HG03103 (cell line): ENCODE measurements around the gene HHEX.
A peak's percentile ranks its signal among the peaks of the same experiment; 100 is the strongest.

ENCODE experiments used
- ATAC-seq: cut with Tn5 transposase; IDR thresholded peaks from one replicate; pipeline ENCODE4 v1.9.1; 2021; ENCODE audit warnings: low read depth; ENCODE audit not compliant: unreplicated experiment

The HHEX gene

DNA sequence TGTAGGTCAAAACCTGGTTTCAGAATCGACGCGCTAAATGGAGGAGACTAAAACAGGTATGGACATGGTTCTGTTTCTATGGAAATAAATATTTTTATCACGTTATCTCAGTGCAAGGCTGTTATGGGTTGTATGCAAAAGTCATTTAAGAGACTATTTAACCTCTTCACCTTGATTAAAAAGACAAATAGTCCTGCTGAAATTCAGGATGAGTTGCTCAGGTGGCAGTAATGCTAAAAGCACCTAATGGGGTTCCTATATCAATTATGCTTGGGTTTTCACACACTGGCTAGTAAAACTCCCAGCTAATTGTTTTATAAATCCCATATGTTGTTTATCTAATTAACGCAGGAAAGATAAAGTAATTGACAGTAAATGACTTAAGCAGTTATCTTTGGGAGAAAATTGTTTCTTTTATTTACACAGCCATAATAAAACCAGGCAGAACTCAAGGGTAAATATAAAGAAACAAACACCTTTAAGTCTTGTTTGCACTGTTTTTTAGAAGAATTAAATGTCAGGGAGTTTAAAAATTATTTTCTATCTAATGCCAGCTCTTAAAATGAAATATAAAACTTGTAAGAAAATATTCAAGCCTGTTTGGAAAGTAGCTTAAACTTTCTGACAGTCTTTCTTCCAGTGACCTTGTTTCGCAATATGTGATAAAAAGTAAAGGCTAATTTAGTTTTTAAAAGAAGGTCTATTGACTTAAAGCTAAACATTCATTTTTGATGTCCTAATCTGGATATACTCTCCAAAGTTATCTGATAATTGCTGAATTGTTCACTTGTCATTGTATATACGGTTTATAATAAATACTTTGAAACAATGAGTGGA, 3.2 kb downstream of the HHEX start:
- ATAC-seq = no peak

DNA sequence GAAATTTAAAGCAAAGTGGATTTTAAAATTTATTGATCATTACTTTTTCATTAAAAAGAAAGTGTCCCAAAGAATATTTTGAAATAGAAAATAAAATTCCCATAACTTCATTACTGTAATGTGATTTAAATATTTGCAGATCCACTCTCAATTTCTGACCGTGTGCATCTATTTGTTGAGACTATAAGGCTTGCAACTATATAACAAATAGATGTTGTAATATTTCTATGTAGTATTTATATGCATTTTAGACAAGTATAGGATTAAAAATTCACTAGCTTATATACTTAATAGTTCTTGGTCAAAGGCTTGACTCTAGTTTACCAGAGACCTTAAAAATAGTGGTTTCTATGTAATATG, 3.8 kb downstream of the HHEX start:
- no peak for ATAC-seq

DNA sequence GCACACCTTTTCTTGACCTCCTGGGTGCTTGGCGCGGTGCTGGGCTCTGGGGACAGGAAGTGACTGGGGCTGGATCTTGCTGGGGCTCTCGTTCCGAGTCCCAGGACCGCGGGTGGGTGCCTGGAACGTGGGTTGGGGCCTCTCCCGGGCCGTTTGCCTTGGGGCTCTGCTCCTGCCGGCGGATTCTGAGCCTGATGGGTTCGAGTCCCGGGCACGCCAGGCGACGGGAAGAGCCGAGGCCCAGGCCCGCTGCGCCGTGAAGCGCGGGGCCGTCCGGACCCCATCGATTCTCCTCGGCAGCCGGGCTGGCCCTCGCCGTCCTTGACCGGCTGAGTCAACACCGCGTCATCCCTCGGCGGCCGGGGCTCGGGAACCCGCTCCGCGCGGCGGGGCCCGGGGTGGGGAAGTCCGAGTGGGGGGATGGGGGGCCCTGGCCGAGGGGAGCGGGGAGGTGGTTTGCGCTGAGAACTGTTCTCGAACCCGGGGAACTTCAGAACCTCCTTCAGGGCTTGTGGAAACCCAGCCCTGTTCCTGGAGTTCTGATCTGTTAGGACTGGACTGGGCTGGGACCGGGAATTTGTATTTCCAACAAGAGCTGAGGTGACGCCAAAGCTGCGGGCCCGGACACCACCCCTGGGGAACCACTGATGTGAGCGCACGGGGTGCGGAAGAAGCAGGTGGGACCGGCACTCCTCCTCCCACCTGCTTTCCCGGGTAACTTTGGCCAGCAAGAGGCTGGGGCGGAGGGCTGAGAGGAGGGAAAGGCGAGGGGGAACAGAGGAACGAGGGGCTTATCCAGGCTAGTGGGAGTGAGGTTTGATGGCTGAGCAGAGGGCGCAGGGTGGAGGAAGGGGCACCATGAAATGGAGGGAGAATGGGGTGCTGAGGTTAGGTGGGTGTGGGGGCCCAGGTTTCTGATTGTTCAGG, 6.2 kb downstream of the HHEX start:
- no peak for ATAC-seq

GRCh38 chr10:92696606-92697383, 7.0 kb downstream of the HHEX start:
- no peak for ATAC-seq

DNA sequence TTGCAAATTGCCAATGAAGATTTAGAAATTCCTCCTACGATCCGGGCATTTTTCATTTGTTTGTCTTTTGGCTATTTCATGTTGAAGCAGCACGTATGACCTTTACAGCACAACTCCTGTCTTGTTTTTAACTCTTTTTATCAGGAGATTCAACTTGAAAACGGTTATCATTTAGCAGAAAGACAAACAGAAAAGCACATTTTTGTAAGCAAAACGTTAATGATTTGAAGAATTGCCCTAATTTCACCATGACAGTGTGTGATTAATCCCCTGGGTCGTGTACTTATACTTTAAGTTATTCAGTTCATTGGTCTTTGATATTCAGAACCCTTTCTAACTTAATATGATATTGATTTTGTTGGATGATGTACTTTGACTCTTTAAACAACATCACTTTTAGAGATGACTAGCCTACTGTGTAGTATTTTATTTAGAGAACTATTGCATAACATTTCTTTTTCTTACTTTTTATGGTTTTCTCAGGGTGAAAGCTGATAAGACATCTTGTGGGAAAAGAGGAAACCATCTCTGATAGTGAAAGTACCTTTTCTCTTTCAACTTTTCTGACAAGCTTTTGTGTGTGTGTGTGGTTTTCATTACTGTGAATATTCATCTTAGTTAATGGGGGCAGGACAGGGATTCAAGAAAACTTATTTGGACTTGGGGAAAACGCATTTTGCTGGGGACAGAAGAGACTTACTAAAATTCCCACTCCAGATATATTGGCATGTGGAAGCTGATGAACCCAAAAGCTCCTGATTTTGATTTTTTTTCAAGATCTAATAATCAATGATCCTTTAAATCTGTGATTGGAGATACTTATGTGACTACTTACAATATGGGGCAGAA, 8.1 kb downstream of the HHEX start:
- ATAC-seq = no peak

- ATAC-seq = no peak
These were observed 9.4 kb downstream of the HHEX start for GRCh38 chr10:92699193-92699517.

DNA sequence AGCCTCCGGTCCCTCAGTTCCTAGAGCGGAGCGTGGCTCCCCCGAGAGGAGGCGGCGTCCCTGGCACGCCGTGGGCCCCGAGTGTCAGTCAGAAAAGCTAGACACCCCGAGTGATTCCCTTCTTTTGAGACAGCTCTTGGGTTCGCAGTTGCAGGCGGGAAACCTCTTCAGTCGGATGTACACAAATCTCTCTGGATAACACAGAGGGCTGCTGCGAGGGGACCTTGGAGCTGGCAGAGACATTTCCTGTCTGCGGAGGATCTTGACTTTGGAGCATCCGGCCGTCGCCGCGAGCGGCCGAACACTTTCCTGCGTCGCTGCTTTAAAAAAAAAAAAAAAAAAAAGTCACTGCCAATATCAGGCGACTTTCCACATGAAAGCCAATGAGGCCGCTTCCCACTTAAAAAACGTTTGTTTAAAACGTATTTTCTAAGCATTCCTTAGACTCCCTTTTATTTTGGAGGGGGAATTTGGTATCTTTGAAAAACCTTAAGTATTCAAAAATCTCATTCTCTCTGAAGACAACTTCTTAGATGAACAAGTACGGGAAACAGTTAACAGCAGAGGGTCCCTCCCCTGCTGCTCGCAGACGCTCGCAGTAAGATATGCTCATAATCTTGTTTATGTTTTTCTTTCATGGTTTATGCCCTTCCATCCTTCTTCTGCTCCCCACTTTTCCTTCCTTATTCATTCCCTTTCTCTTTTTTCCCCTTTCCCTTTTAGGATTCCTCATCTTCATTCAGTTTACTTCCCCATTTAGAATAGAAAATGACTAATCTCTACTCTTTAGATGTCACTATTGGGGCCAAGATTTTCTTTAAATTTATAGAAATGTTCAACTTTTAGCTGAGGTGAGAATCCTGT, 10.0 kb downstream of the HHEX start:
- ATAC-seq = no peak

DNA sequence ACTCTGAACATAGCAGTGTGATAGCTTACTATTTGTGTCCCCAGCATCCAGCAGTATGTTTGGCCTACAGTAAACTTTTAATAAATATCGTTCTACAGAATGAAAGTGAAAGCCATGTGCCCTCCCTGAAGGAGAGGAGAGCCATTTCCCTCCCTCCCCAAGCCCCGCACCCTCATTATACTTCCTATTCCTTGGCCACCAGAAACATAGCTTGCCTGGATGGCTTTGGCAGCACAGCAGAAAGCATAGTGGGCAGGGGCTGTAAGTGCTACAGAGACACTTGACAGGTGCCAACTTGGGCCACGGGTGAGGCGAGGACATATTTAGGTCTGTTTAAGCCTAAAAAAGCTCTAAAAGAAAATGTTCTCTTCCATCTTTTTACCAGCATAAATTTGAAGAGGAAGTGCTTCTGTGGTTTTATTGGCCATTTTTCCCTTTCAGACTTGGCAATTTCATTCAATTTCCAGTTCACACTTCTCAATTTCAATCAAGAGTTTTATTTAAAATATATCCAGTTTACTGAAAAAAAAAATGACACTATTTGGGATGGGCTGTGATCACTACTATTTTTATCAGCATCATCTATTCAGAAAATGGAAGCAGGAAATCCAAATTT, 12.7 kb downstream of the HHEX start:
- ATAC-seq = no peak

DNA sequence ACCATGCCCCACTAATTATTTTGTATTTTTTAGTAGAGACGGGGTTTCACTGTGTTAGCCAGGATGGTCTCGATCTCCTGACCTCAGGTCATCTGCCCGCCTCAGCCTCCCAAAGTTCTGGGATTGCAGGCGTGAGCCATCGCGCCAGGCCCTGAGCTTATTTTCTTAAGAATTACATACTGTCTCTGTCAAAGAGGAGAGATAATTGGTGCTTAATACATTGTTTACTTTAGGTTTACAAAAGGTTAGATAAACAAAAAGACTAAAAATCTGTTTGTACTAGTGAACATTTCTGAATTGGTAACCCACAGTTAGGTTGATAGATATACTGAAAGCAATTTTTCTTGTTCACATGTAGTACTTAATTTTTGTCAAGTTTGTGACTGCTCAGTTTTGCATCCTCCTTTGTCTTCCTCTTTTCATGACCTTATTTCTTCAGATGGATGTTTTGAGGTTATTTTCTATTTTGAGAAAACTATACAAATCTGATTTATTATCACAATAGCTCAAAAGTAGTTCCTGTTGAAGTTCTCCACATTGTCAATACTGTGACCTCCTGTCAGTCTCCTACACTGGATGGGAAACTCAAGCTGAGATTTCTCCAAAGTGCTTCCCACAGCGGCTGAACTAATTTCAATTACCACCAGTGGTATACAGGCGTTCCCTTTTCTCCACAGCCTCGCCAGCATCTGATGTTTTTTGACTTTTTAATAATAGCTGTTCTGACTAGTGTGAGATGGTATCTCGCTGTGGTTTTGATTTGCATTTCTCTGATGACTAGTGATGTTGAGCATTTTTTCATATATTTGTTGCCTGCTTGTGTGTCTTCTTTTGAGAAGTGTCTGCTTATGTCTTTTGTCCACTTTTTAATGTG, 22.5 kb downstream of the HHEX start:
- no peak for ATAC-seq

DNA sequence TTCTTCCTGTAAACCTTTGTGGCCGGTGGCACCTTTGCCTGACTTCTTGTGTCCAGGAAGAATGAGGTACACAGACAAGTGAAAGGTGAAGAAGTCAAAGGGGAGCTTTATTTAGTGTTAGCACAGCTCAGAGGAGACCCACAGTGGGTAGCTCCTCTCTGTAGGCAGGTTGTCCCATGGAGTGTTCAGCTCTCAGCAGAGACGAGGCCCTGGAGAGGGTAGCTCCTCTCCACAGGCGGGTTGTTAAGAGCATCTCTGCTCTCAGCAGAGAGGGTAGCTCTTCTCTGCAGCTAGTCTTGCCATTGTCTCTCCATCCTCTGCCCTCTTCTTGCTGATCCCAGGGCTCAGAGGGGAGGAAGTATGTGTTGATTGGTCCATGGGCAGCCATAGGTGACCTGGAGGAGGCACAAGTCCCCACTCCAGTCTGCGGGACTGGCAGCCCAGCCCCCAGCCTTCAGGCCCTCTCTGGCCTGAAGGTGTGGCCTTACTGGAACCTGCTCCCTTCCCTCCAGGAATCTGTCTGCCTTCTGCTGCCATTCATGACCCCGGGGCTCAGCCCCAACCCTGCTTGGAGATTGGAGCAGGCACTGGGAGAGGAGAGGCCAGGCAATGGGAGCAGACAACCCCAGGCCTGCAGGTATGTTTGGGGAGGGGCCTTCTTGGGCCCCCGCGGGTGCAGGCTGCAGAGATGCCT, 24.5 kb downstream of the HHEX start:
- no peak for ATAC-seq

GRCh38 chr10:92714872-92715271, 25.1 kb downstream of the HHEX start:
- ATAC-seq = no peak

DNA sequence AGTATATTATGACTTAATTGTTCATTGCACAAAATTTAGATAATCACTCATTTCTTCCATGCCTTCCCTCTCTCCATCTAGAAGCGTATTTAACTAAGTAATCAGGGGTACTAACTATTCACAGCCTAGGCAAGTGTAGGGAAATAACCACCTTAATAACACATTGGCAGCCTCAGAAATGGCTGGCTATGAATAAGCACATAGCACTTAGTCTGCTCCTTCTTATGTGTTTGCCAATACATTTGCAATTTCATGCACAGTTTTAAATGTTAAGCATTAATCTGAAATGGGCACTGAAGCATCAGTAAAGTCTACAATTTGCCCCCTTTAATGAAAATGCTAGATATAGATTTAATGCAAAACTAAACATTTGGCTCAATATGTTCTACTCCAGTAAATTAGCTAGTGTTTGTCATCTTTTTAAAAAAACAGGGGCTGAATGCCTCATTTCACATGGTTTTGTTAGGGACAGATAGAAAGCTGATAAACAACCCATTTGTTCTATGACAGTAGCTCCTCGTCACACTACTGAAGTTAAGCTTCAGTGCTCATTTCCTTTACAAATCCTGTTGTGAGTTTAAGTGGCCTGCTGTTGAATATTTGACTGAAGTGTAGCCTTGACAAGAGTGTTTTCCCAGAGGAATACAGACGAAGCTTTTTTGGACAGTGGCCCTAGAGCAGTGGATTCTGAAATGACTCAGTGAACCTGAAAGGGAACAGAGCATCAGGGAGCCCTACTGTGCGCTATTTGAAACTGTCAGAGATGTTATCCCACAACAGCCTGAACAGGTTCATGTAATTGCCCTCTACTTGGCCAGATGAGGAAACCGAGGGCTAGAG, 30.5 kb downstream of the HHEX start:
- no peak for ATAC-seq

DNA sequence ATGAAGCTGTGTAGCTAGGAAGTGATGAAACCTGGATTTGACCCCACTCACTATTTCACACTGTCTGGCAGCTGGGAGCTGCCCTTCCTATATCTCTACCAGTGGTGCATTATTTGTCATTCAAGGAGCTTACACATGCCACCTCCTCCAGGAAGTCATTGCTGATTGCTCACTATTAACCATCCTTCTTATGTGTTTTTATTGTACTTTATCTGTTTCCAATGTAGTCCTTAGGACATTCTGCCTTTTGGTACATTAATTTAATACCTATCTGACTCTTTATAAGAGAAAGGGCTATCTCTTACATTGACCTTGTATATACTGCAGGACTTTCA, 31.0 kb downstream of the HHEX start:
- no peak for ATAC-seq

GRCh38 chr10:92722349-92722748, 32.6 kb downstream of the HHEX start:
- ATAC-seq = no peak

DNA sequence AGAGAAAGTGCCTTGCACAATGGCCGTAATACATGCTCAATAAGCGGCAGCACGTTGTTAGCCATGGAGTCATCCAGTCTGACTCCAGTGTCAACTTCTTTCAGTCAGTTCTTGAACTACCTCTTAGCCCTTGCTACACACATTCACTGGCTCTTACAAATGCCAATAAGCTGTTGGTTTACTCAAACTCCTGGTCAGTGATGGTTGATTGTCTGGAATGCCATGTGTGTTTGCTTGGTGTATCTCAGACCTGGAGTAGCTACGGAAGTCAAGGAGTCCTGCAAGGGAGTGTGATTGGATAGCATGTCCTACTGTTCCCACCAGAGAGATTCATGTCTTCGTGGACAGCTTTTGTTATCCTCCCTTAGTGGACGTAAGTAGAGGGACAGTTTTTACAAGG, 37.4 kb downstream of the HHEX start:
- ATAC-seq = no peak

- ATAC-seq = no peak
These were observed 37.8 kb downstream of the HHEX start for GRCh38 chr10:92727550-92727949.

GRCh38 chr10:92729886-92730285, 40.1 kb downstream of the HHEX start:
- peak; percentile 97 for ATAC-seq
